C1 segment of cervical spinal cord (tissue), 14 donors: ENCODE data around the gene ABCA2.

Experiments
- DNase-seq, 14 donors: peaks; one replicate each; lab custom pipeline; 2025; lab: John Stamatoyannopoulos, UW

The ABCA2 gene

GRCh38 chr9:136996361-136997292 lies 31.4 kb downstream of the ABCA2 start, which contains the start of gene CLIC3:
TSS of gene CLIC3 (minus strand) at chr9:136996568. CDS start at chr9:136996543, 25 bp downstream.
- no peak for DNase-seq

DNA sequence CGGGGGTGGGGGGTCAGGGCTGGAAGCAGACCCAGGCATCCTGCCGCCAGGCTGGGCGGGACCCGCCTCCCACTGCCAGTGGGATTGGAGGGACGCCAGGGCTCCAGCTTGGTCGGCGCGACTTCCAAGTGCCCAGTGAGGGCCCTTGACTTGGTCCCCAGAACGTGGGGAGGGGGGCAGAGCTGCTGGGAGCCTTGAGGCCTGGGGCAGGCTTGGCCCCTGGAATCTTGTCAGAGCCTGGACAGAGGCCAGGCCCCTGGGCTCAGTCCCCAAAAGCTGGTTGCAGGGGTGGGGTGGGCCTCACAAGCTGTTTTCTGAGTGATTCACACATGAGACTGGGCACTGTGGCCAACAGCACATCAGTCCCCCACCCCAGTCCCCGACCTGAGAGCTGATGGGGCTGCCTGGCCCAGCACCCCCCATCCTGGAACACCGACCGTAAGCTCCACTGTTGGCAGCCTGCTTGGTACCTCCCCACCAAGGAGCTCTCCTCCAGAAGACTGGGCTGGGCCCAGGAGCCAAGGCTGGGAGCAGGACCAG lies 32.2 kb downstream of the ABCA2 start:
- DNase-seq: peak in 4 of 14 donors; percentile 27 to 72 (median 34)

DNA sequence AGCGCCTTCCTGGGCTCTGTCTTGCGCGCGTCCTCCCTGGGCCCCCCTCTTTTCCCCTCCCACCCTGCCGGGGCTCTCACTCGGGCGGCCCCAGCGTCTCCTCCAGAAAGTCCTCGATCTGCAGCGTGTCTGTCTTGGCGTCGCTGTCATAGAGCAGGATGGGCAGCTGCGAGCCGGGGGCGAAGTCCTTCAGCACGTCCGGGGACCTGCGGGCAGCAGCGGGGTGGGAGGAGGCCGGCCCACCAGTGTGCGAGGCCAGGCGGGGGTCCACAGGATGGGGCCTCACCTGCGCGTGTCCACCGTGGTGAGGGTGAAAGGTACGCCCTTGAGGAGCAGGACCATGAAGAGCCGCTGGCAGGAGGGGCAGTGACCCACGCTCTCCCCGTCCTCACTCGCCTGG lies 32.7 kb downstream of the ABCA2 start:
- DNase-seq: no peak

DNA sequence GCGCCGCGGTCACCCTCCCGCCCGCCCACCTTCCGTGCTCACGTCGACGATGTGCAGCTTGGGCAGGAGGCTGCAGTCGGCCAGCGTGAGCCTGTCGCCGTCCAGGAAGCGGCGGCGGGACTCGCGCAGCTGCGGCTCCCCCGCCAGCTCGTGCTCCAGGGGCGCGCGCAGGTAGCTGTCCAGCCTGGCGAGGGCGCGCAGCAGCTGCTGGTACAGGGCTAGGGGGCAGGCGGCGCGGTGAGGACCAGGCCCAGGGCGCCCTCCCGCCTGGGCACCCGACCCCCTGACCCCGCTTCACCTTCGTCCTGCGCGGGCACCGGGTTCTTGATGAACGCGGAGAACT lies 33.2 kb downstream of the ABCA2 start:
- DNase-seq: no peak

DNA sequence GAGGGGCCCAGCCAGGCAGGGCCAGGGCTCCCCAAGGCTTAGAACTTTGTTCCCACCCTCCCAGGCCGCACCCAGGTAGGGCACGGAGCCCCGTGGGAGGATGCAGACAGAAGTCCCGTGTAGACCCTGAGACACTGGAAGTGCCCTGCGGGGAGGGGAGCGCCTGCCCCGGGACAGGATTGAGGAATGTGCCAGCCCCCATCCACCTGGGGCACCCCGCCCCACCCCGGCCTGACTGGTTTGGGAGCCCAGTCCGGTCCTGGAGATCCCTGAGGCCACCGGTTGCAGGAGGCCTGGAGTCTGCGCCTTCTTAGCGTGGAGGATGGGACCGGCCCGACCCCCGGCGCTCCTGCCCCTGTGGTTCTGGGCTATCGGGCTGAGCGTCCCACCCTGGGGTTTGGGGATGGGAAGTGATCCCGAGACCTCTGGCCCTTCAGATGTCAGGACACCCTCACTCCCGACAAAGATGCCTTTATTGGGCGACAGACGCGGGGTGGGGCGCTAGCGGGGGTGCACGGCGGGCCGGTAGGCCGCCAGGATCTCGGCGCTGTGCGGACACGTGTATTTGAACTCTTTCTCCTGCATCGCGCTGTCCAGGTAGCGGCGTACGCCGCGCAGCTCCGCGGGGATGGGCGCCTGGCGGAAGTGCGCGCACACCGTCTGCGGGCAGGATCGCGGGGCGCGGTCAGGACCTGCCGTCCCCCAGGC lies 33.7 kb downstream of the ABCA2 start:
- DNase-seq: no peak

DNA sequence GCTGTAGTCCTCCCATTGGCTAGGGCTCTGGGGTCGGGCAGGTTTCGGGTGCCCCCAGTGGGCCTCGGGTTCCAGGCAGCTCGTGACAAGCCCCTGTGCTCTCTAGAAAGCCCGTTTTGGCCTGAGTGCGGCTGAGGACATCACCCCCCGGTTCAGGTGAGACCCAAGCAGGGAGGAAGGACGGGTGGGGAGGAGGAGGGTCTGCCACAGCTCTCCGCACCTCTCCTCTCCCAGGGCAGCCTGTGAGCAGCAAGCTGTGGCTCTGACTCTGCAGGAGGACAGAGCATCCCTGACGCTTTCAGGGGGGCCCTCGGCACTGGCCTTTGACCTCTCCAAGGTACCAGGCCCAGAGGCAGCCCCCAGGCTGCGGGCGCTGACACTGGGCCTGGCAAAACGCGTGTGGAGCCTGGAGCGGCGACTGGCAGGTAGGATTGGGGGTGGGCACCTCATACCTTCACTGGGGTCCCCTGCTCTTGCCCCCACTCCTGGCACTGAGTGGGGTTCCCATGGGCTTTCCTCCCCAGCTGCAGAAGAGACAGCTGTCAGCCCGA lies 35.1 kb downstream of the ABCA2 start:
- DNase-seq: no peak

DNA sequence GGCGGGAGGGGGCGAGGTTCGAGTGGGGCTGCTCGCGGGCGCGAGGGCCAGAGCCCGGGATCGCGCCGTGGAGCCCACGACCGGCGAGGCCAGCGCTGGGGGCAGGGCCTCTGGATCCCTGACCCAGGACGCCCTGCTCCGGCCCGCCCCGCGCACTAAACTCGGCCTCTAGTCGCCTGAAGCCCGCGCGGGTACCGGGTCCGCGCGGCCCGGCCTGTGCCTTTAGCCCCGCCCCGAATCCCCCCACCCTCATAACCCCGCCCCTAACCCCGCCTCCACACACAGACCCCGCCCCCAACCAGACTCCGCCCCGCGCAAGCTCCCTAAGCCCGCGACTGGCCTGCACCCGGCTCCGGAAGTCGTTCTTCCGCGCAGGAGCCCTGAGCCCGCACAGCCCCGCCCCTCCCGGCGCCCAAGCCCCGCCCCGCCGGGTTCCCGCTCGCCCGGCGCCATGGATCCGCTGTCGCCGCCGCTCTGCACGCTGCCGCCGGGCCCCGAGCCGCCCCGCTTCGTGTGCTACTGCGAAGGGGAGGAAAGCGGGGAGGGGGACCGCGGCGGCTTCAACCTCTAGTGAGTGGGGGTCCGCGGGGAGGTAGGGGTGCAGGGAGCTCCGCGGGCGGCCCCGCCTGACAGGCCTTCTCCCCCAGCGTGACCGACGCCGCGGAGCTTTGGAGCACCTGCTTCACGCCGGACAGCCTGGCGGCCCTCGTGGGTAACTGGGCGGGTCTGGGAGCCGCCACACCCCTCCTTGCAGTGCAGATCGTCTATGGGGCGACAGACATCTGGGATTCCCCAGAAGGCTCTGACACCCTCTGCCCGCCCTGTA lies 35.8 kb downstream of the ABCA2 start, which contains the start of gene PAXX:
TSS of gene PAXX (plus strand) at position 430 of the 826 bp plus-strand sequence. CDS start at position 452, 22 bp downstream.
- peak; percentile 34 to 90 (median 80) for DNase-seq

DNA sequence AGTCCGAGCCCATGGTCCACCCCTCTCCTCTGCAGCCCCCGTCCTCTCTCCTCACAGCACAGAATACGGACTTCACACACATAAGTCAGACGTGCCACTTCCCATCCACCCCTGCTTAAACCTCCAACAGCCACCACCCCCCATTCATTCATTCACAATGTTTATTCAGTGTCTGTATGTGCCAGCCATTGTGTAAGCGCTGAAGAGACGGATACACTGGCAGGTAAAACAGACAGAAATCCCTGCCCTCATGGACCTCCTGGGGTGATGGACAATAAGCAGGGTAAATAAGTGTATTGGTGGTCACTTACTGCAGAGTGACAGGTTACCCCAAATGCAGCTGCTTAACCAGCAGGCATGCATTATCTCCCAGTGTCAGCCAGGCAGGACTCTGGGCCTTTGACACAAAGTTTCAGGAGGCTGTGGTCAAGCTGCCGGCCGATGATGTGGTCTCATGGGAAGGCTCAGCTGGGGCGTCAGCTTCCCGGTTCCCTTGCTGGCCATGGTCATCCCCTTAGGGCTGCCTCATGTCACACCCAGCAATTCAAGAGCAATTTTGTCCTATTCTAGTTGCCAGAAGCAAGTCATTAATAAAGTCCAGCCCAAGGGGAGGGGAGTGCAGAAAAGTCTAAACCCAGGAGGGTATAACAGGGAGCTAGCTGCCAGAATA lies 37.7 kb downstream of the ABCA2 start:
- no peak for DNase-seq

- no peak for DNase-seq
Measured at GRCh38 chr9:136988872-136989271, 39.2 kb downstream of the ABCA2 start.

- no peak for DNase-seq
Measured at GRCh38 chr9:136985853-136986252, 42.2 kb downstream of the ABCA2 start.

- peak in 2 of 14 donors; percentile 26 to 36 for DNase-seq
Measured at GRCh38 chr9:136985027-136985602, 42.9 kb downstream of the ABCA2 start.

DNA sequence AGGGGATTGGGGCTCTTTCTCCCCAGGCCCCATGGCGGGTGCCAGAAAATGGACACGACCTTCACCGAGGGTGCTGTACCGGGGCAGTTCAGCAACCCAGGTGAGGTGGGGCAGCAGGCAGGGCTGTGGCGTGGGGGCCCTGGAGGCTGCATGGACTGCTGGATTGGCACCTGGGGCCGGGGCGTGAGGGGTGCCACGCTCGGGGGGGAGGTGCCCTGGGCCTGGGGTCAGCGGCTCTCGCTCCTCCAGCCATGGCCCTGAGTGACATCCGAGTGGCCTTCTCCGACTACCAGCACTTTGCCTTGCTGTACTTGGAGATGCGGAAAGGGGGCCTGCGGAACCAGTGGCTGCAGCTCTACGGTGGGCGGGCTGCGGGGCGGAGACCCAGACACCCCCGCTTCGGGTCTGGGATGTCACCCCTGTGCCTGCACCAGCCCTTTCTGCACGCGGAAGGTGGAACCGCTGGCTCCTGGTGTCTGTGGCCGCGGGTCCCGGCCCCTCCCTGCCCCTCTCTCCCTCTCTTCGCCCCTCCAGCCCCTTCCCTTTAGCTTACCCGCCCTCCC lies 43.5 kb downstream of the ABCA2 start:
- DNase-seq: no peak

DNA sequence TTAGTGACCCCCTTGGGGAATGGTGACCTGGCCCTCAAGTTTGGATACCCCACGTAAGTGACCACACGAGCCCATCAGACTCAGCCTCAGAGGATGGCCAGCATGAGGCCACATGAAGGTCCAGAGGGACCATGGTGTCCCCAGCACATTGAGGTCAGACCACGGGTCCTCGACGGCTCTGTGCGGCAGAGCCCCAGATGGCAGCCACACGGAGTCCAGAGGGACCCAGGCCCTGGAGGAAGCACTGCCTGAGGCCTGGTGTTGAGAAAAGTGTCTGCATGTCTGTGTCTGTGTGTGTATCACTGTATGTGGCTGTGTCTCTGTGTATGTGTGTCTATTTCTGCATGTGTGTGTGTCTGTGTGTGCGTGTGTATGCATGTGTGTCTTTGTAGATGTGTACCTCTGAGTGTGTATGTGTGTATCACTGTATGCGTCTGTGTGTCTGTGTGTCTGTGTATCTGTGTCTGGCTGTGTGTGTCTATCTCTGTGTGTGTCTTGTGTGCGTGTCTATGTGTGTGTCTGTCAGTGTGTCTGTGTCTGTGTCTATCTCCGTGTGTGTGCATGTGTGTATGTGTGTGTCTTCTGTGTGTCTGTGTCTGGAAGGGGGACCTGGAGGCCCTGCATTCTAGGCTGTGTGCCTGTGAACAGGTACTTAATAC lies 44.3 kb downstream of the ABCA2 start:
- DNase-seq: peak in 1 of 14 donors; percentile 57

DNA sequence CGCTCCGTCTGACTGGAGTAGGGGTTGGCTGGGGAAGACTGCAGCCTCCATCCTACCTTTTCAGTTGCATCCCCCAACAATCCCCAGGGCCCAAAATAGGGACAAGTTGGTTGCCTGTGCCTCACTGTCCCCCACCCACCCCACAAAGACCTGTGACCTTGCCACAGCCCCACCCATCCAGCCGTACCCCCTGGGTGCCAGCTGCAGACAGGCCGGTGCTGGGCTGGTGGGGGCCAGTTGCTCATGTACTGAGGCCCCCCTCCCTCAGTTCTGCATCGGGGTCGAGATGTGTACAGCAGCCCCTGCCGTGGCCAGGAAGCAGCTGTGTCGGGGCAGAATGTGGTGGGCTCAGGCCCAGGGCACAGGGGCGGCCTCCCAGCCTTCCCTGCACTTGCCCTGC lies 44.9 kb downstream of the ABCA2 start:
- peak in 3 of 14 donors; percentile 60 to 68 (median 65) for DNase-seq

- DNase-seq: peak in 10 of 14 donors; percentile 57 to 83 (median 76)
Measured at GRCh38 chr9:136982232-136983051, 45.6 kb downstream of the ABCA2 start, which contains the start of gene LCNL1. TSS of gene LCNL1 (plus strand) at chr9:136982993. CDS start at chr9:136983587, 594 bp downstream.

GRCh38 chr9:136981588-136982231 lies 46.3 kb downstream of the ABCA2 start:
- peak in 11 of 14 donors; percentile 34 to 83 (median 77) for DNase-seq

DNA sequence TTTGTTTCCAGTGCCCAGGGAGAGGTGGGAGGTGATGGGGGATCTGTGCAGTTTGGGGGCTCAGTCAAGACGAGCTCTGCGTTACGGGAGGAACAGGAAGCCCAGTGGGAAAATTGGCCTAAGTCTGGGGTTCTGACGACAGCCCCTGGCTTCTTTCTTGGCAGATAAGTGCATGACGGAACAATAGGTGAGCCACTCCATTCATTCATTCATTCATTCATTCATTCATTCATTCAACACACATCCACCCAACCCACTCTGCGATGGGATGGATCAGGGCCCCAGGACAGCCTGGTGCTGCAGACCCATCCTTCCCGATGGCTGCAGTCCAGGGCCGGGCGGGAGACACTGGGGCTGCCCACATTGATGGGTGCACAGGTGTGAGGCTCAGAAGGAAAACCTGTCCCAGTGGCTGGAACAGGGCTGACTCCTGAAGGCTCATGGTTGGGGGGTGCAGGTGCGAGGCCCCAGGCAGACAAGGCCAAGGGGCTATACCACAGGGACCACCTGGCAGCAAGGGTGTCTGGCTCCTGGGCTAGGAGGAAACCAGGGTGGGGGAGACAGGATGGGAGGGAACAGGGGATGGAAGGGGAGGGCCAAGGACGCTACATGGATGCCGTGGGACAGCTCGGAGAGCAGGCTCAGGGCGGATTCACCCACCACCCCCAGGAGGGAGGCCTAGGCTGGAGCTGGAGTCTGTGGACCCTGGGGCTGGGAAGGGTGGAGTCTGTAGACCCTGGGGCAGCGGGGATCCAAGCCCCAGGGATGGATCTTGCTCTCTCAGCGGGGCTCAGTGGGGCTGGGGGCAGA lies 47.2 kb downstream of the ABCA2 start:
- DNase-seq: peak in 1 of 14 donors; percentile 56
